Right atrium auricular region (tissue), 2 donors: ENCODE data around the gene CARMIL3. TPM values are rescaled to one million over a fixed set of nuclear protein-coding genes. Genes with fewer than 3 reads are reported as not detected.

Experiments
- DNase-seq: peaks from one replicate; pipeline ENCODE4 v3.0.0-alpha.2; 2019; ENCODE audit warnings: low spot score
- H3K27ac ChIP-seq, 2 donors: fragments of 200-600 bp; sonication (generic); 1 replicate in 1 of 2; 2 replicates in 1 of 2; pipeline ENCODE4 v1.5.1; 2016 to 2019
- H3K27me3 ChIP-seq, 2 donors: fragments of 200-600 bp; sonication (generic); one replicate each; pipeline versions ENCODE4 v1.5.1 to v1.6.0; 2017 to 2019
- H3K36me3 ChIP-seq: fragments of 200-600 bp; sonication (generic); one replicate; pipeline ENCODE4 v1.5.1; 2016
- H3K4me1 ChIP-seq, 2 donors: fragments of 200-600 bp; sonication (generic); one replicate each; pipeline versions ENCODE4 v1.5.1 to v1.6.0; 2017 to 2019
- H3K4me3 ChIP-seq, 2 donors: fragments of 200-600 bp; sonication (generic); 1 replicate in 1 of 2; 2 replicates in 1 of 2; pipeline ENCODE4 v1.5.1; 2017 to 2019; ENCODE audit warnings: mild to moderate bottlenecking in 1 of 2, moderate library complexity in 1 of 2
- H3K9me3 ChIP-seq, 2 donors: fragments of 200-600 bp; sonication (generic); one replicate each; pipeline ENCODE4 v1.5.1; 2019
- total RNA-seq, 2 donors: library from RNA; depleted of rRNA; stranded (reverse); fragments of >200 nt; gene quantifications; one replicate each; pipeline ENCODE4 v1.1.0, GENCODE V29; 2016
- TF ChIP-seq, protein P1 (sequence below), 2 donors: fragments of 200-600 bp; sonication (generic); IDR thresholded peaks; one replicate each; pipeline ENCODE4 v1.5.1; 2019; ENCODE audit warnings: antibody characterized with exemption in 2 of 2

Gene CARMIL3
- total RNA-seq, 2 donors from 2014 or later = not detected

GRCh38 chr14:24117179-24117578 lies 65.4 kb downstream of the CARMIL3 start:
- Histone ChIP-seq H3K36me3 (peaks cover 52% of the 10 kb centered on the region), H3K9me3 (no peaks in the 10 kb centered on the region), H3K4me1 (peaks cover 0 to 22% of the 10 kb centered on the region in 2 donors), H3K4me3 (no peak overlapping the region), H3K27ac (no peak overlapping the region), H3K27me3 (no peaks in the 10 kb centered on the region)
- TF ChIP-seq, protein P1, sequence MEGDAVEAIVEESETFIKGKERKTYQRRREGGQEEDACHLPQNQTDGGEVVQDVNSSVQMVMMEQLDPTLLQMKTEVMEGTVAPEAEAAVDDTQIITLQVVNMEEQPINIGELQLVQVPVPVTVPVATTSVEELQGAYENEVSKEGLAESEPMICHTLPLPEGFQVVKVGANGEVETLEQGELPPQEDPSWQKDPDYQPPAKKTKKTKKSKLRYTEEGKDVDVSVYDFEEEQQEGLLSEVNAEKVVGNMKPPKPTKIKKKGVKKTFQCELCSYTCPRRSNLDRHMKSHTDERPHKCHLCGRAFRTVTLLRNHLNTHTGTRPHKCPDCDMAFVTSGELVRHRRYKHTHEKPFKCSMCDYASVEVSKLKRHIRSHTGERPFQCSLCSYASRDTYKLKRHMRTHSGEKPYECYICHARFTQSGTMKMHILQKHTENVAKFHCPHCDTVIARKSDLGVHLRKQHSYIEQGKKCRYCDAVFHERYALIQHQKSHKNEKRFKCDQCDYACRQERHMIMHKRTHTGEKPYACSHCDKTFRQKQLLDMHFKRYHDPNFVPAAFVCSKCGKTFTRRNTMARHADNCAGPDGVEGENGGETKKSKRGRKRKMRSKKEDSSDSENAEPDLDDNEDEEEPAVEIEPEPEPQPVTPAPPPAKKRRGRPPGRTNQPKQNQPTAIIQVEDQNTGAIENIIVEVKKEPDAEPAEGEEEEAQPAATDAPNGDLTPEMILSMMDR (IDR thresholded peaks at IDR 0.05) = no peak
- no peak for DNase-seq

Other genes with a start within 250 kb of the CARMIL3 start
- 10 to 100 TPM; 29.6 to 38.8 TPM for gene DHRS4, start 98.2 kb upstream of the CARMIL3 start, total RNA-seq
- gene DHRS4L2, start 63.1 kb upstream of the CARMIL3 start, total RNA-seq = 10 to 100 TPM; 10.6 to 17.6 TPM
- under 1 TPM in 1 of 2 donors, not detected in 1; 0.24 TPM for gene CPNE6, start 19.6 kb downstream of the CARMIL3 start, total RNA-seq
- 10 to 100 TPM in 1 of 2 donors, 1 to 10 TPM in 1; 1.8 to 10.7 TPM for gene PCK2, start 42.3 kb downstream of the CARMIL3 start, total RNA-seq
- gene DCAF11, start 62.8 kb downstream of the CARMIL3 start, total RNA-seq = 10 to 100 TPM; 54.1 to 69.8 TPM
- gene NRL, start 62.9 kb downstream of the CARMIL3 start, total RNA-seq = 1 to 10 TPM; 2.5 to 5.0 TPM
- 100 to 1,000 TPM in 1 of 2 donors, 10 to 100 TPM in 1; 74.3 to 180 TPM for gene FITM1, start 78.7 kb downstream of the CARMIL3 start, total RNA-seq
- 100 to 1,000 TPM in 1 of 2 donors, 10 to 100 TPM in 1; 72.9 to 112 TPM for gene PSME1, start 84.2 kb downstream of the CARMIL3 start, total RNA-seq
- gene EMC9, start 89.6 kb downstream of the CARMIL3 start, total RNA-seq = 10 to 100 TPM in 1 of 2 donors, 1 to 10 TPM in 1; 9.9 to 16.8 TPM
- 10 to 100 TPM; 23.1 to 40.6 TPM for gene PSME2, start 94.6 kb downstream of the CARMIL3 start, total RNA-seq
- gene RNF31, start 95.5 kb downstream of the CARMIL3 start, total RNA-seq = 10 to 100 TPM; 24.1 to 47.5 TPM
- 10 to 100 TPM; 29.2 to 33.1 TPM for gene IRF9, start 109.3 kb downstream of the CARMIL3 start, total RNA-seq
- gene REC8, start 120.1 kb downstream of the CARMIL3 start, total RNA-seq = 1 to 10 TPM; 3.8 to 5.6 TPM
- gene IPO4, start 136.8 kb downstream of the CARMIL3 start, total RNA-seq = 10 to 100 TPM; 12.1 to 15.7 TPM
- 10 to 100 TPM; 23.5 to 42.7 TPM for gene TM9SF1, start 143.4 kb downstream of the CARMIL3 start, total RNA-seq
- not detected for gene TSSK4, start 153.7 kb downstream of the CARMIL3 start, total RNA-seq
- gene CHMP4A, start 161.5 kb downstream of the CARMIL3 start, total RNA-seq = 10 to 100 TPM; 31.6 to 63.0 TPM
- gene MDP1, start 164.1 kb downstream of the CARMIL3 start, total RNA-seq = 10 to 100 TPM; 15.5 to 19.7 TPM
- 100 to 1,000 TPM; 184 to 206 TPM for gene NEDD8, start 180.4 kb downstream of the CARMIL3 start, total RNA-seq
- gene GMPR2, start 180.9 kb downstream of the CARMIL3 start, total RNA-seq = 10 to 100 TPM; 28.1 to 31.7 TPM
- 10 to 100 TPM; 28.2 to 36.3 TPM for gene TINF2, start 190.6 kb downstream of the CARMIL3 start, total RNA-seq
- 10 to 100 TPM; 11.9 to 36.9 TPM for gene TGM1, start 211.2 kb downstream of the CARMIL3 start, total RNA-seq
- 10 to 100 TPM; 21.3 to 22.2 TPM for gene RABGGTA, start 219.6 kb downstream of the CARMIL3 start, total RNA-seq
- gene DHRS1, start 247.8 kb downstream of the CARMIL3 start, total RNA-seq = 10 to 100 TPM; 10.1 to 13.7 TPM
- 10 to 100 TPM; 13.9 to 15.5 TPM for gene NOP9, start 247.8 kb downstream of the CARMIL3 start, total RNA-seq